Epithelial cell of esophagus (primary cell): Measurements from ENCODE around the gene AKAP10.

ENCODE experiments used
- DNase-seq: peaks from one replicate; pipeline ENCODE4 v3.0.0; 2010; ENCODE audit warnings: low read depth
- H3K4me3 ChIP-seq: 2 replicates; pipeline ENCODE4 v1.5.1; 2011; ENCODE audit warnings: mild to moderate bottlenecking, low read length, control low read depth
- TF ChIP-seq, protein P1 (sequence below): IDR thresholded peaks from 2 replicates; pipeline ENCODE4 v1.5.1; 2011; ENCODE audit warnings: low read depth, mild to moderate bottlenecking, low read length, control low read depth, inconsistent platforms; ENCODE audit not compliant: insufficient read depth; ENCODE audit errors: missing control alignments

AKAP10 gene

DNA sequence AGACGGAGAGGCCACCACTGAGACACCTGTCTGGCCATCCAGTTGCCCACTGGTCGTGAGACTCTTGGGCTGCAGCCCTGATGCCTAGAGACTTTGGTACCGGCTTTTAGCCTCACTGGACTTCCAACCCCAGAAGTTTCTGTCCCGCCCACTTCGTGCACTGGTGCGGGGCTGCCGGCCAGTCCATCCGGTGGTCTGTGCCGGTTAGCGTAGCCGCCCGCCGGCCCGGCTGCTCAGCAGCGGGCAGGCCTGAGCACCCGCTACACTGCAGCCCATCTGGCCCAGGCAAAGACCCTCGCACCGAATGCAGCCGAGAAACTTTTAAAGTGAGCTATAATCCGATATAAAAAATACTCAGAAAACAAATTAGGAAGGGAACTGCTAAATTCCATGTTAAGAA is 30.7 kb downstream of the AKAP10 start:
- TF ChIP-seq, protein P1, sequence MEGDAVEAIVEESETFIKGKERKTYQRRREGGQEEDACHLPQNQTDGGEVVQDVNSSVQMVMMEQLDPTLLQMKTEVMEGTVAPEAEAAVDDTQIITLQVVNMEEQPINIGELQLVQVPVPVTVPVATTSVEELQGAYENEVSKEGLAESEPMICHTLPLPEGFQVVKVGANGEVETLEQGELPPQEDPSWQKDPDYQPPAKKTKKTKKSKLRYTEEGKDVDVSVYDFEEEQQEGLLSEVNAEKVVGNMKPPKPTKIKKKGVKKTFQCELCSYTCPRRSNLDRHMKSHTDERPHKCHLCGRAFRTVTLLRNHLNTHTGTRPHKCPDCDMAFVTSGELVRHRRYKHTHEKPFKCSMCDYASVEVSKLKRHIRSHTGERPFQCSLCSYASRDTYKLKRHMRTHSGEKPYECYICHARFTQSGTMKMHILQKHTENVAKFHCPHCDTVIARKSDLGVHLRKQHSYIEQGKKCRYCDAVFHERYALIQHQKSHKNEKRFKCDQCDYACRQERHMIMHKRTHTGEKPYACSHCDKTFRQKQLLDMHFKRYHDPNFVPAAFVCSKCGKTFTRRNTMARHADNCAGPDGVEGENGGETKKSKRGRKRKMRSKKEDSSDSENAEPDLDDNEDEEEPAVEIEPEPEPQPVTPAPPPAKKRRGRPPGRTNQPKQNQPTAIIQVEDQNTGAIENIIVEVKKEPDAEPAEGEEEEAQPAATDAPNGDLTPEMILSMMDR = no peak
- no peak overlapping the region for H3K4me3 ChIP-seq
- DNase-seq = no peak

DNA sequence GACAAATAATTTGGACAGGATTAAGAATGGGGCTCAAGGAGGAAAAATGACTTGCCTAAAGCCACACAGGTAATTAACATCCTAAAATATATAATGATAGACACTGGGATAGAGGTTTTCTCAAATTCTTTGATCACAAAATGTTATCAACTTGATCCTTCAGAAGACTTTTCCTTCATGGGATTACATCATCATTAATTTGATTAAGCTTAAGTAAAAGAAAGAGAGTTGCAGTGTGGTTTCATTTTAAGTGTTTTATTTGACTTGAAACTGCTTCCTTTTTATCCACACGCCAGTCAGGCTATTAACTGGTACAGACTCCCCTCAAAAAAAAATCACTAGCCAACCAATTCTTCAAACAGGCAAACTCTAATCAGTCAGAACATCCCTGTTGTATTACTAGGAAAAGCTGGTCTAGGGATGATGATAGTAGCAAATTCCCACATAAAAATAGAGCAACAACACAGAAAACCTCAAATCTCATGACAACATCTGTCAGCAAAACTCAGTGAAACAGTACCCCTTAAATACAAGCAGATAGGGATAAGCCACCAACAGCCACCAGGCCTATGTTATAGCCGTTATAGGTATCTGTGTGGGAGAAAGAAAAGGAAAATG is 32.5 kb downstream of the AKAP10 start:
- H3K4me3 ChIP-seq = no peak overlapping the region
- TF ChIP-seq, protein P1 = no peak
- no peak for DNase-seq

DNA sequence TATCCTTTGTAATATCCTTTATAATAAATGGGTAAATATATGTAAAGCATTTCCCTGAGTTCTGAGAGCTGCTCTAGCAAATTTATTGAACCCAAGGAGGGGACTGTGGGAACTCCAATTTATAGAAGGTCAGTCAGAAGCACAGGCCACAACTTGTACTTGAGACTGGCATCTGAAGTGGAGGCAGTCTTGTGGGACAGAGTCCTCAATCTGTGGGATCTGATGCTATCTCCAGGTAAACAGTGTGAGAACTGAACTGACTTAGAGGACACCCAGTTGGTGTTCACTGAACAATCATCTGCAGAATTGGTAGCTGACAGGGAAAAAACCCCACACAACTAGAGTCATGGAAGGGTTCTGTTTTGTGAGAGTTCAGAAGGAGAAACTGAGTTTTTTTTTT is 34.0 kb downstream of the AKAP10 start:
- TF ChIP-seq, protein P1 = no peak

DNA sequence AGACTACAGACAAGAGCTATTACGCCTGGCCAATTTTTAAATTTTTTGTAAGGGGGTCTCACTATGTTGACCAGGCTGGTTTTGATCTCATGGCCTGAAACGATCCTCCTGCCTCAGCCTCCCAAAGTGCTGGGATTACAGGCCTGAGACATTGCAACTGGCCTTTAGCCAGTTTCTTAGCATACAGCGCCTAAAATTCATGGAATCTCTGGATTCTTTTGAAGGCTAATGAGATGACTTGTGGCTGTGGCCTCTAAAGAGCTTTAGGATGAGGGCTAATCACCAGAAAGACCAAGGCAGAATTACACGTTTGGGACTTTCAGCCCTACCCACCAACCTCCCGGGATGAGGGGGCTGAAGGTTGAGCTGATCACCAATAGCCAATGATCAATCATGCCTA is 34.6 kb downstream of the AKAP10 start:
- no peak for DNase-seq
- H3K4me3 ChIP-seq = no peak overlapping the region
- TF ChIP-seq, protein P1 = no peak

More for the DNA sequence above, 34.0 kb downstream of the AKAP10 start:
- H3K4me3 ChIP-seq = no peak overlapping the region
- DNase-seq = no peak

DNA sequence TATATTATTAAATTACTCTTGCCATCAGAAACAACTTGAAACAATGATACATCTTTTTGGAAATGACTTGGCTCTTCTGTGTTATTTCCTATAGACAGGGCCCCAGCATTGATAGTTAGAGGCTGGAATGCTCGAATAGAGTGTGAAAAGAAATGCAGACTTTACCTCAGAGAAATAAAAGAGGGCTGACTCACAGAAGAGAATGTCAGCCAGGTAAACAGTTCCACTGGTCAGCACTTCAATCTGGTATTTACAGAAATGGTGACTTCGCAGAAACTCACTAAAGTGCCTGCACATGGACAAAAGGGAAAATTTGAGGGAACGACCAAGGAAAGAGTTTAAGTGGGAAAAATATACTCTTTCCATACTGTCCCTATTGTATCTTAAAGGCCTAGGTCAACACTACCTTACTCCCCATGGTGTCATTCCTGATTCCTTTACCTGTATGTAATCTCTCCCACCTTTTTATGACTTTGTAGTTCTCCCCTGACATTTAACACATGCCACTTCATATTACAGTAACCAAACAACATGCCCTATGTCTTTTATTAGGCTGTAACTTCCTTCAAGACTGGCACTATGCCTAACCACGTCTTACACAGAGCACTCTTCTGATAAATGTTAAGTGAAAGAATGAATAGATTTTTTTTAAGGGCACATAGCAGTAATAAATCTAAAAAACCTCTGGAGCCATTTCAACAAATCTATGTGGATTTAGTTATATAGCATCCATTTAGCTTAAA is 36.7 kb downstream of the AKAP10 start:
- DNase-seq = peak; percentile 32

DNA sequence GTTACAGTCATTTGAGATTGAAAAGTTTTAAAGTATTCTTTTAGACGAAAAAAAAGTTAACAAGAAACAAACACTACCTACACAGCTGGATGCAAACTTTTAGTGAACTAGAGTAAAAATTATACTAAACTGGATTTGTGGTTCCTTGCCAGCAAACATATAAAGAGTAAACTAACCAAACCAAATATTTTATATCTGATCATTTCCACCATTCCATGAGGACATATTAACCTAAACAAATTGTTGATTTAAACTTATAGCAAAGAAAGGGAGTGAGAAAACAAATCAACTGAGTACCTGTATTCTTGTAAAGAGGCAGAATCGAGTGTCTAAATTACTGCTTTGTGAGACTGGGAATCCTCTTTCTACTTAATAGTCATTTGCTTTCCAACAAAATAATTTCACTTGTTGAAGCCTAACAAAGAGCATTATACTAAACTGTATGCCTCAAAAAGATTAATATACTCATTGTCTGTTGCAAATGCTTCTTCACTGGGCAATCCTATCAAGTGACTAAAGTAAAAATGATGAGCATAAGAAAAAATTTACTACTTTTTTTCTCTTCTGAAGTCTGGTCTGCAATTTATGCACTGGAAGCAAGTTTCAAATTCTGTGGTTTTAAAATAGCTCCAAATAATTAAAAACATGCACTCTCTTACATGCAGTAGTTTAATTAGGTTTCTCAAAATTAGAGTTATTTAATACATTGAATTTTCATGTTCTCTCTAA is 37.5 kb downstream of the AKAP10 start:
- no peak overlapping the region for H3K4me3 ChIP-seq
- TF ChIP-seq, protein P1 = no peak
- DNase-seq = no peak

More for the DNA sequence above, 36.7 kb downstream of the AKAP10 start:
- TF ChIP-seq, protein P1 = no peak
- no peak overlapping the region for H3K4me3 ChIP-seq
